Hindlimb muscle (tissue), 1 donor: ENCODE data around the gene BACH1. TPM values are rescaled to one million over a fixed set of nuclear protein-coding genes. Genes with fewer than 3 reads are reported as not detected.
A peak's percentile ranks its signal among the peaks of the same experiment; 100 is the strongest.
"Not testable (repeated sequence)": the region's sequence is repeated elsewhere in the genome, so short reads cannot be mapped to it uniquely, and the experiment has no call there.

ENCODE experiments used
- DNase-seq: peaks from one replicate; pipeline ENCODE4 v3.0.0-alpha.2; 2013
- polyA plus RNA-seq: library from polyadenylated mRNA; unstranded; fragments of 120-200 nt; gene quantifications from one replicate; pipeline ENCODE4 v1.2.1, GENCODE V29; 2013; ENCODE audit not compliant: insufficient read length

The BACH1 gene
- polyA plus RNA-seq, result 28.3 TPM

DNA sequence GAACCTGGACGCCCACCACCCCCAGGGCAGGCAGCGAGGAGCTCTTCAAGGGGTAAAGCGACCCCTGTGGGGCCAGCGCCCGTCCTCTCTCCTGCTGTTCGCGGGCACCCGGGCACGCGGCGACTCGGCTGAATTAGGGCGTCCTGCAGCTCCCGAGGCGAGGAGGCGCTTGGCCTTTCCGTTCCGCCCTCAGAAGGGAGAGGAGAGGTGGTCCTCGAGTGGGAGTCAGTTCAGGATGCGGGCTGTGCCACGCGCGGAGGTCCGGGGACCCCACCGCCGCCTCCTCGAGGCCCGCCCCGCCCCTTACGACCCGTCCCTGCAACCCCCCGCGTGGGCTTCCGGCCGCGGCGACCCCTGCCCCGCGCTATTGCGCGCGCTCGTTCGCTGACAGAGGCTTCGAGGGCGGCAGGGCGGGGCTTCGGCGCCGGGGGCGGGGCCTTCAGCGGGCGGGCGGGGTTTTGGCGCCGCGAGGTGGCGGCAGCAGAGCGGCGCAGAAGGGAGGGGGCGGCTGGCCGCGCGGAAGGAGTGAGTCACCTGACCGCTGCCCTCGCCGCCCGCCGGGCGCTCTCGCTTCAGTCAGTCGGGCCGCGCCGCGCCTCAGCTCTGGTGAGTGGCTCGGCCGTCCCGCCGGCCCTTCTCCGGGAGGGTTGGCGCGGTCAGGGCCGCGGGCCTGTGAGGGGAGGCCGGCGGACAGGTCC lies at the start of gene BACH1:
Gene BACH1, plus strand, starts transcription at position 575 of the 698 bp plus-strand sequence. CDS start 22,359 bp downstream, outside the sequence.
- peak; percentile 92 for DNase-seq

DNA sequence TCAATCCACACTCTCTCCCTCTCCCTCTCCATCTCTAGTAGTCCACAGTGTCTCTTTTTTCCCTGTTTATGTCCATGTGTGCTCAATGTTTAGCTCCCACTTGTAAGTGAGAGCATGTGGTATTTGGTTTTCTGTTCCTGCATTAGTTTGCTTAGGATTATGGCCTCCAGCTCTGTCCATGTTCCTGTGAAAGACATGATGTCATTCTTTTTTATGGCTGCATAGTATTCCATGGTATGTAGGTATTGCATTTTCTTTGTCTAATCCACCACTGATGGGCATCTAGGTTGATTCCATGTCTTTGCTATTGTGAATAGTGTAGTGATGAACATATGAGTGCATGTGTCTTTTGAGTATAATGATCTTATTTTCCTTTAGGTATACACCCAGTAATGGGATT lies 49.4 kb upstream of the BACH1 start:
- DNase-seq, result not testable (repeated sequence)

DNA sequence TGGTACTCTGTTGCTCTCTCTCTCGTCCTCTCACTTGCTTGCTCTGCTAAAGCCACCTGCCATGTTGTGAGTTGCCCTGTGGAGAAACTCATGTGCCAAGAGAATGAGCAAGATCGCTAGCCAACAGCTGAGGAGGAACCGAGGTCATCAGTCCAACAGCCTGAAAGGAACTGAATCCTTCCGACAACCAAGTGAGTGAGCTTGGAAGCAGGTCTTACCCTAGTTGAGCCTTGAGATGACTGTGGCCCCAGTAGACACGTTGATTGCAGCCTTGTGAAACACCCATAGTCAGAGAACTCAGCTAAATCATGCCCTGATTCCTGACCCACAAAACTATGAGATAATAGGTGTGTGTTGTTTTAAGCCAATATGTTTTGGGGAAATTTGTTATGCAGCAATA lies 48.1 kb upstream of the BACH1 start:
- no peak for DNase-seq

DNA sequence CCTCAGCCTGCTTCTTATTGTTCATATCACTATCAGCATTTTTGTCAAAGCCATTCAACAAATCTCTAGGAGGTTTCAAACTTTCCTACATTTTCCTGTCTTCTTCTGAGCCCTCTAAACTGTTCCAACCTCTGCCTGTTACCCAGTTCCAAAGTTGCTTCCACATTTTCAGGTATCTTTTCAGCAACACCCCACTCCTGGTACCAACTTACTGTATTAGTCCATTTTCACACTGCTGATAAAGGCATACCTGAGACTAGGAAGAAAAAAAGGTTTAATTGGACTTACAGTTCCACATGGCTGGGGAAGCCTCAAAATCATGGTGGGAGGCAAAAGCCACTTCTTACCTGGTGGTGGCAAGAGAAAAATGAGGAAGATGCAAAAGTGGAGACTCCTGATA lies 44.9 kb upstream of the BACH1 start:
- DNase-seq, result not testable (repeated sequence)

DNA sequence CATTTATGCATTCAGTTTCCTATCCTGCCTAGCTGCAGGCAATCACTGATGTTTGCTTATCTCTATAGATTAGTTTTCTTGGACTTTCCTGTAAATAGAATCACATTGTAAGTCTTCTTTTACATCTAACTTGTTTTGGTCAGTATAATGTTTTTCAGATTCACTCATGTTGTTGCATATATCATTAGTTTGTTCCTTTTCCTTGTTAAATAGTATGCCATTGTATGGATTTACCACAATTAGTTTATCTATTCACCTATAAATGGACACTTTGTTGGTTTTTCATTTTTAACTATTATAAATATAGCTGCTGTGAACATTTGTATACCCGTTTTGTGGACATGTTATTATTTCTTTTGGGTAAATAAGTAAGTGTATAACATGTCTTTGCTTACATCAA lies 44.2 kb upstream of the BACH1 start:
- no peak for DNase-seq

DNA sequence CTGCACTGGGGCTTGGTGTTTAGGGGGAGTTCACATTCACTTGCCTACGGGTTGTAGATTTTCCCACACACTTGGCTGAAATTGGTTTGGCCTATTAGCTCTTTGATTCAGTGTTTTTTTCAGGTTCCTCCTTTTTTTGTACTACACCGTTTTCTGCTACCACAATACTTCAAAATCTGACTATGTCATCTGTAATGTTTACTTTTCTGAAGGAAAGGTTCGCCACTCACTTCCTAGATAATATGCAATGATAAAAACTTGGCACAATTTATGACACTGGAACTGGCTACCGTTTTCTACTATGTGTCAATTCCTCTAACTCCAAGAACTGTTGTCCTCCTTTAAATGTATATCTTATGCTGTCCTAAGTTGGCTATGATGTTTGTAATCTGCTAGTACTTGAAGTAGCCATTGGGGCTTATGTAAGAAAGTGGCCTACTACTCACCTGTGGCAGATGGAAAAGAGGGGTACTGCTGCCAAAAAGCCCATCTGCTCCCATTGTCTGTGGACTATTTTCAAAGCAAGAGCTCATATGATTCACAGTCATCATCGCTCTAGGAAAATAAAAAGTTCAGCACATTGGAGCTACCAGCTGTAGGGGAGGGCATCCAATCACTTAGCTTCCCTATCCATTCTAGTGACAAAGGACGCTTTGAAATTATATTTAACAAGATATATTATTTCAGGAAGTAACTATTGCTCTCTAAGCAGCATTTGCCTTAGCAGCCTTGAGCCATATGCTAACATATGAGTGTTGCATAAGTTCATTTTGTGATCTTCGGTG lies 42.4 kb upstream of the BACH1 start:
- no peak for DNase-seq

DNA sequence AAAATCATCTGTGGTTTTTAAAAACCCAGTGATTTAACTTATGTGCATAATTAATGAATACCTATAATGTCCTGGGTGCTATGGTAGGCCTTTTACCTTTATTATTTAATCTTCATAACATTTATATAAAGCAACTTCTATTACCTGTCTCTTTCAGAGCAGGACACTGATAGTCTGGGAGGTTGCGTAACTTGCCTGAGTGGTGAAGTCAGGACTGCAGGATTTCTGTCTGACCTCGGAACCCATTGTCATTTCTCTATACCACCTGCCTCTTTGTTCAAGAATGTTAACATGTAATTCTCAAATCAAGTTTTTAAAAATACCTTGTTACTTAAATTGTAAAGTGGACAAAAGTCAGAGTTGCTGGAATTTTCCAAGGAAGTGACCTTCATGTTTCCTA lies 41.0 kb upstream of the BACH1 start:
- DNase-seq, result no peak

DNA sequence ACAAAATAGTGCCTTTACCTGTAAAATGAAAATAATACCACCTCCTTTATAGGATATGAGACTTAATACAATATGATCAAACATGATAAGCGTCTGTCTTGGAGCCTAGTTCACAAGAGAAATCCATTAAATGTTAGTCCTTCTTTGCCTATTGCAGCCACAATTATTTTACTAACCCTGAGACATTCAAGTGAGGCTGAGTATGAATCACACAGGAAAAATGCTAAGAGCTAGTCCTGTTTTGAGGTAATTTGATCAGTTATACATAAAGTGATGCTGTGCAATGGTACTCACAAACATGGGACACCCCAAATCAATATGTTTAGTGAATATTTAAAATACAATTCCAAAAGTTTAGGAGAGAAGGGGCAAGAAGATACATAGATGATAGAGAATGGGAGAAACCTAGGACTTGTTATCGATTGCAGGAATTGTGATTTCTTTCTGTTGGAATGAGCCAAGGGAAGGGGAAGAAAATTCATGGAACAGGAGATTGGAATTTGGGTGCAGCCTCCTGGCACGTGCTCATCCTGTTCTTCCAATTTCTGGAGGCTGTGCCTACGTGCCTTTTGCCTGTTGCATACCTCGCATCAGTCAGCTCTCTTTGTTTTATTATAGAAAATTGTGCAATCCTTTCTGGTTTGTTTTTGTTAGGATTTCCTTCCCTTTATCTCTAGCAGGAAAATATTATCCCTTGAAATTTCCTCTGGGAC lies 39.9 kb upstream of the BACH1 start:
- no peak for DNase-seq

DNA sequence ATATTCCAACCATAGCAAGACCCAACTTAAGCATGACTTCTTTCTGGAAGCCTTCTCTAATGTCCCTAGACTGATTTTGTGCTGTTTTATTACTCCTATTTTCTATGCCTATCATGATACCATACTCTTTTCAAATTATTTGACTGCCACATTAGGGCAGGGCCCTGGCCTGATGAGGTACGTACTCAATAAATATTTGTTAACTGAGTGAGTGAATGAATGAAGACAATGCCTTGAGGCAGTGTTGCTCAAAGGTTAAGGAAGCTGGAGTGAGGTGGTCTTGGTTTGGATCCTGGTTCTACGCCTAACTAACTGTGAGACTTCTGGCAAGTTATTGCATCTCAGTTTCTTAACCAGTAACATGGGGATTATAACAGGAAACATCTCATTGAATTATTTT lies 38.3 kb upstream of the BACH1 start:
- no peak for DNase-seq

DNA sequence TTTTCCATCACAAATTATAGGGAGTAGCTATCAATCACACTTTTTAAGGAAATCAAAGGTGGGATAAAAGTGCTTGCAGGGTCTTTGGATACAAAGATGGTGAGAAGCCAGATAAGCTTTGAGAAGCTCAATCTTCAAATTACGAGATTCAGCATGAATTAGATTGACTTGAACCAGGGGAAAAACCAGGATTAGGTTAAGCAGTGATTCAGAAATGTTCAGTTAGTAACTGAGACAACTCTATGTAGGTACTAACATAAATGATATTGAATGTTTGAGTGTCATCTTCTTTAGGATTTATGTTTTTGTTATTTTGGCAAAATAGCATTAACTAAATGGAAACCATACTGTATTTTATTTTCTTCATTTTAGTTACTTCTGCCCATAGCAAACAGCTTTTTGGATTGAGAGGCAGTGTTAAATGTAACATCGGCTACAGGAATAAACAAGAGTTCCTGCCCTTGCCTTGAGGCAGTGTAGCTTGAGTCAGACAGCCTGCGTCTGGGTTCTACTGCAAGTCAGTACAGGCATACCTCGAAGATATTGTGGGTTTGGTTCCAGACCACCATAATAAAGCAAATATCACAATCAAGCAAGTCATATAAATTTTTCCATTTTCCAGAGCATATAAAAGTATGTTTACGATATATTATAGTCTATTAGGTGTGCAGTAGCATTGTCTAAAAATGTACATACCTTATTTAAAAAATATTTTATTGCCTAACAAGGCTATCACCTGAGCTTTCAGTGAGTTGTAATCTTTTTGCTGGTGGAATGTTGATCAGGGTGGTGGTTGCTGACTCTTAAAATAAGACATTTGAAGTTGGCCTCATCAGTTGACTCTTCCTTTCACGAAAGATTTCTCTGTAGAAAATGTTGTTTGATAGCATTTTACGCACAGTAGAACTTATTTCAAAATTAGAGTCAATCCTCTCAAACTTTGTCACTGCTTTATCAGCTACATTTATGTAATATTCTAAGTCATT lies 36.9 kb upstream of the BACH1 start:
- no peak for DNase-seq

DNA sequence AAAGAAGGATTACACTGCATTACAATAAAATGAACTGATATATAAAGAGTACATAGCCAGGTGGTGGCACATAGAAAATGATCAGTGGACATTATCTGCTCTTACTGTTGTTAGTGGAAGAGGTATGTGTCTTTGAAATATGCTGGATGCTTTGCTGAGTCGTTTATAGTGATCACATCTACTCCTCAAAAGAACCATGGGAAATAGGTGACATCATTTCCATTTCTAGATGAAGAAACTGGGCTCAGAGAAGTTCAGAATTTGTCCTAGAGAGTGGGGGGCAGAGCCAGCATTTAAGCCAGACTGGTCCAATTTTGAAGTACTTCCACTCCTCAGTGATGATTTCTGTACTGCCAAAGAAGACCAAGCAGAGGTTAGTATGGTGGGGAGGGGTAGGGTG lies 34.0 kb upstream of the BACH1 start:
- no peak for DNase-seq

DNA sequence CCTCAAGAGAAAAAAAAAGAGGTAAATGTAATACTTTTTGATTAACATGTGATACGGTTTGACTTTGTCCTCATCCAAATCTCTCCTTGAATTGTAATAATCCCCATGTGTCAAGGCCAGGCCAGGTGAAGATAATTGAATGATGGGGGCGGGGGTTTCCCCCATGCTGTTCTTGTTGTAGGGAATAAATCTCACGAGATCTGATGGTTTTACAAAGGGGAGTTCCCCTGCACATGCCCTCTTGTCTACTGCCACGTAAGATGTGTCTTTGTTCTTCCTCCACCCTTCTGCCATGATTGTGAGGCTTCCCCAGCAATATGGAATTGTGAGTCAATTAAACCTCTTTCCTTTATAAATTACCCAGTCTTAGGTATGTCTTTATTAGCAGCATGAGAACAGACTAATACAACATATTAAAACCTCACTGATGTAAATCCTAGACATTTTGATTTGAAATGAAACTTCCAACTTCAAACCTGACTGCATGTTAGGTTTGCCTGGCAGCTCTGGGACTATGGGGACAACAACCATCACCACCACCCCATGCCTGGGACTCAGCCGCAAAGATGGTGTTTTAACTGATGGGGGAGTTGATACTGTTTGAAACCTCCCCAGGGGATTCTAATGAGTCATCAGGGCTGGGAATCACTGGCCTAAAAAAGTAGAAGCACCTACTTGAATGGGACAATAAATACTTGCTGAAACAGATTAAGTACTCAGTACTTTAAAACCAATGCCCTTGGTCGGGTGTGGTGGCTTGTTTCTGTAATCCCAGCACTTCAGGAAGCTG lies 32.8 kb upstream of the BACH1 start:
- DNase-seq, result no peak

DNA sequence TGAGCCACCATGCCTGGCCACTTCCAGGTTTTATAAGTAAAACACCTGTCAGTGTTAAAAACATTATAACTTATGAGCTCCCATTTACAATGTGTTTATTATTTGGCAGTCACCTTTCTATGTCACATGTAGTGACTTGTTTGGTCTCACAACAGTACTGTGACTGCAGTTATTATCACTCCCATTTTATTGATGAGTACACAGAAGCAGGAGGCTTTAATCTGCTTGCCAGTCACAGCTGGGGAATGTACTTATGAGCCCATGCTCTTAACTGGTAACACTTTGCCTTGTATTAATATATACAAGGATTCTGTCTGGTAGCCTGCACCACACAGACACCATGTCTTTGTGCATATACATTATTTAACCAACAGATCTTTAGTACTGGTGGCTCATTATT lies 31.1 kb upstream of the BACH1 start:
- no peak for DNase-seq

DNA sequence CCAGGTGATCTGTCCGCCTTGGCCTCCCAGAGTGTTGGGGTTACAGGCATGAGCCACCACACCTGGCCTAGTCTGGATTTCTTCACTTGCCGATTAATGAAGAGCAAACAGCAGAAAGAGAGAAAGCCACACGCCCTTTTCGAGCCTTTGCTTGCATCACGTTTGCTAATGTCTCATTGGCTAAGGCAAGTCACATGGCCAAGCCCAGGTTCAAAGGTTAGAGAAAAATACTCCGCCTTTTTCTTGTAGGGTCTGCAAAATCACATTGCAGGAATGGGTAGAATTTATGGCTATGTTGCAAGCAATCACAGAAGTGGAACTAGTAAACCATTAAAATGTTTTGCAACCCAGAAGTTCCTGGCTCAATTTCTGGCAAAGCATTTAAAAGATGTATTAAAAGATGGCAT lies 26.8 kb upstream of the BACH1 start:
- no peak for DNase-seq

DNA sequence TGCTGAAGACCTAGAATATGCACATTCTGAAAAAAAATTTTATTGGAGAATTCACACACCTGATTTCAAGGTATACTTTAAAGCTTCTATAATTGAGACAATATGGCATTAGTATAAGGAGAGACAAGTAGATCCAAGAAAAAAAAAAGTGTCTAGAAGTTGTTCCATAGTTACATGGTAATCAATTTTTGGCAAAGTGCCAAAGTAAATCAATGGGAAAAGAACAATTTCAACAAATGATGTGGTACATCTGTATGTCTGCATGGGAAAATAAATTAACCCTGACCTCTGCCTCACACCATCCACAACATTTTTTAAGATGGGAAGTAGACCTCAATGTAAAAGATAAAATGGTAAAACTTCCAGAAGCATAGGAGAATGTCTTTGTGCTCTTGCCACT lies 21.3 kb upstream of the BACH1 start:
- no peak for DNase-seq

DNA sequence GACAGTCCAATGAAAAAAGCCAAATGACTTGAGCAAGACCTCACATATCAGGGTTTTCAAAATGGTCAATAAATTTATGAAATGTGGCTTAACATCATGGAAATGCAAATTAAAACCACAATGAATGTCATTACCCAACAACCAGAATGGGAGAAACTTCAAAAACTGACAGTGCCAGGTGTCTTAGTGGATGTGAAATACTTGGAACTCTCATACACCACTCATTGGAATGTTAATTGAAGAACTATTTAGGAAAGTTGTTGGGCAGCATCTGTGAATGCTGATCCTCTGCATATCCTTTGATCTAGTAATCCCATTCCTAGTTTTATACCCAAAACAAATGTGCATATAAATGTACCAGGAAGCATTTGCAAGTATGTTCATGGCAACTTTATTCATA lies 19.2 kb upstream of the BACH1 start:
- DNase-seq, result no peak

DNA sequence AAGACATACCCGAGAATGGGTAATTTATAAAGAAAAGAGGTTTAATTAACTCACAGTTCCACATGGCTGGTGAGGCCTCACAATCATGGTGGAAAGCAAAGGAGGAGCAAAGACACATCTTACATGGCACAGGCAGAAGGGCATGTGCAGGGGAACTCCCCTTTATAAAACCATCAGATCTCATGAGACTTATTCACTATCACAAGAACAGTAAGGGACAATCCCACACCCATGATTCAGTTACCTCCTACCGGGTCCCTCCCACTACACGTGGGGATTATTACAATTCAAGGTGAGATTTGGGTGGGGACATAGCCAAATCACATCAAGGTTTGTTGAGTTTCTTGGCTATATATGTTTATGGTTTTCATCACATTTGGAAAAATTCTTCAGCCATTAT lies 16.9 kb upstream of the BACH1 start:
- DNase-seq, result not testable (repeated sequence)

DNA sequence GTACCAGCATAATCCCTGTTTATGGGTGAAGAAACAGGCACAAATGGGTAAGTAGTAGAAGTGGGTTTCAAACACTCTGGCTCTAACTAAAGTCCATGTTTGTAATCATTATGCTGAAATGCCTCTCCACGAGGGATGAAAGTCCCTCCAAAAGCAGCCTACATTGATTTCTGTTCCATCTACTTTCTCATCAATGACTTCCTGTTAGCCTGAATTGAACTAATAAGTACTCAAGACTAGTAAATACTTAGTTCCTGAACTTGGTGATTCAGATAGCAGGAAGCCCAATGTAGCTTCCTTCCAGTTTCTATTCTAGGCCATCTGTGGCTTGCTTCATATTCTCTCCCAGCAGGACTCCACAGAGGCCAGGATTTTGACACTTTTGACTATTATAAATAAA lies 11.3 kb upstream of the BACH1 start:
- no peak for DNase-seq

DNA sequence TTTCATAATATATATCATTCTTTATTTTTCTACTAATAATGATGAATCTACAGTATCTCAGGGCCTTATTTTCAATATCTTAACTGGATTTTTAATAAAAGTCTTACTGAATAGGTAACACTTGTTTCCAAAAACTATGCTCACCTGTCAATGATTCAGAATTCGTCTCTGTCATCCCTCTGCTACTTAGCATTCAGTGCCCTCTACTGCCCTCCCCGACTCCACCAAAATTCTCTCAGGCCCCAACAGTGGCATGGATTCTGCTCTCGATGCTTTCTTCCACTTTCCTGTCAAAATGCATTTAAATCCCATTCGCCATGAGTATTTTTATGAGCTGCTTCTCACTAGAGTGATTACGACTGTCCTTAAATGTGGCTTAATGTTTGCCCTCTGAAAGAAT lies 10.5 kb upstream of the BACH1 start:
- no peak for DNase-seq

DNA sequence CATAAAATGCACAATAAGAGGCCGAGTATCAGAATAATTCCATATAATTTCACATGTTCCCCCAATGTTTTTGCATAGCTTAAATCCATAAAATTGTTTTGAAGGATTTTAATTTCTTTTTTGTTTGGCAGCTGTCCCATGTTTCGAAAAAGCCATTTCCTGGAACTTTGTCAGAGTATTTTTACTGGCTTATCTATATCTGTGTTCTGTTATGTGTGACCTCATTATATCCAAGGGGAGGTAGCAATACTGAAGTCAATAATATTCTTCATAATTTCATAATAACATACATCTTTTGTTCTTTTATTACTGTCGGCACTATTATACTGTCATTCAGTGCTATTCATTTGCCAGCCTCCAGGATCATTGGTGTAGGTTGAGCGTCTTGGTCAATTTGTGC lies 9.4 kb upstream of the BACH1 start:
- DNase-seq, result no peak

DNA sequence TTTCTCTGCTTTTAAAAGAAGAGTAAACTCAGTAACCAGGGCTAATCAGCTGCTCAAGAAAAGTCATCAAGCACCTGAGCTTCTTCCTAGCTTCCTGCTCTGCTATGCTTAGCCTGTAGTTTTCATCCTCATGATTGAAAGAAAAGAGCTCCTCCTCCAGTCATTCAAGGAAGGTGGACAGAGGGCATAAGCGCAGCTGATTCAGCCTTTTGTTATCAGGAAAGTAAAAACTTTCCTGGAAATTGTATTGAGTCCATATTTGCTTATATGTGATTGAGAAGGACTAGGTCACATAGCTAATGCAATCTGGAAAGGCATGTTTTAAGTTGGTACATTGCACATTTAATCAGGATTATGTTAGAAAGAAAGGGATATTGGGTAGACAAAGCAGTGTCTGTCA lies 8.5 kb upstream of the BACH1 start:
- DNase-seq, result no peak

DNA sequence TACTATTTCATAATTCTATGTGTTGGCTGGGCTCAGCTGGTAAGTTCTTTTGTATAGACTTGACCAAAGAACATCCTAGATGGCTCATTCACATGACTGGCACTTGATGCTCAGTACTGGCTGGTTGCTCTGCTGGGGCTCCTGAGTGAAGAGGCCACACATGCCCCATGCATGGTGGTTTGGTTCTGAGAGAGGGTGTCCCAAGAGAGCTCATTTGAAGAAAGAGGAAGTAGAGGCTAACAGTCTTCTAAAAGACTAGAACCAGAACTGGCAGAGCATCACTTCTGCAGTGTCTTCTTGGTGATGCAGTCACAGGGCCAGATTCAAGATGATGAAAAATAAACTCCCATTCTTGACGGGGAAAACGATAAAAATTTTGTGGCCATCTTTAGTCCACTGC lies 5.2 kb upstream of the BACH1 start:
- no peak for DNase-seq
